Activated T-helper 1 cell treated with anti-CD3 and anti-CD28 coated beads, Interleukin-12 subunit alpha, Interleukin-12 subunit beta, Interleukin-2, Interleukin-4 antibody, amounts not matched to agents 30 ng/mL and 10 ng/mL and 1 ng/mL, durations not matched to agents 14 hours and 24 hours and 36 hours (primary cell): ENCODE results near the gene DDI2. TPM values are rescaled to one million over a fixed set of nuclear protein-coding genes. Genes with fewer than 3 reads are reported as not detected.

Source experiments
- DNase-seq: peaks from one replicate; pipeline ENCODE4 v3.0.0; 2021; ENCODE audit warnings: low spot score
- H3K27ac Mint-ChIP-seq: one replicate; pipeline ENCODE4 v1.8.0; 2021; ENCODE audit warnings: mild to moderate bottlenecking, mixed read lengths
- H3K27me3 Mint-ChIP-seq: one replicate; pipeline ENCODE4 v1.8.0; 2022; ENCODE audit warnings: mild to moderate bottlenecking, moderate library complexity, mixed read lengths; ENCODE audit not compliant: insufficient read depth
- H3K36me3 Mint-ChIP-seq: one replicate; pipeline ENCODE4 v1.8.0; 2021; ENCODE audit warnings: low read depth, mixed read lengths
- H3K4me1 Mint-ChIP-seq: one replicate; pipeline ENCODE4 v1.8.0; 2021; ENCODE audit warnings: low read depth, mixed read lengths
- H3K4me3 Mint-ChIP-seq: one replicate; pipeline ENCODE4 v1.8.0; 2021; ENCODE audit warnings: mild to moderate bottlenecking, moderate library complexity, mixed read lengths
- H3K9me3 Mint-ChIP-seq: one replicate; pipeline ENCODE4 v1.8.0; 2021; ENCODE audit warnings: mixed read lengths
- intact Hi-C: fragments of 100-400 bp; cut with micrococcal nuclease; formaldehyde crosslinking; loops from one replicate; pipeline ENCODE4 v1.15.1; 2024
- total RNA-seq: library from RNA; stranded (reverse); gene quantifications from 2 replicates; pipeline ENCODE4 v1.2.3, GENCODE V29; 2022

DDI2 gene
- total RNA-seq, 1 donor from 2014 or later, result 49.9 TPM

DNA sequence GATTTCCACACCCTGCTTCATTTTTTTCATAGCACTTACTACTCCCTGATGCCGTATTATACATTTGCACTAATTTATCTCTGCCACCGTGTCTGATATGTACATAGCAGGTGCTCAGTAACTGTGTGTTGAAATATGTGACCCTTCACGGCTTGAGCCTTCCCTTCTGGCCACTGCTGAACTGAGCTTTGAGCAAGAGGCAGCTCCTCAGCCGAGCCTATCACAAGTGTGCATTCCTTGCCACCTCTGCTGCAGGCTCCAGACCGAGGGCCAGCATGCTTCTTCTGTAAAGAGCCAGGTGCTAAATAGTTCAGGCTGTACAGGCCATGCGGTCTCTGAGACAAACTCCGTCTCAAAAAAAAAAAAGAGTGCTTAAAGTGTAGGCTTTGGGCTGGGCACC lies 89.5 kb downstream of the DDI2 start:
- Mint-ChIP-seq H3K4me1 (peaks cover 18% of the 10 kb centered on the region), H3K27me3 (no peaks in the 10 kb centered on the region), H3K4me3 (no peak overlapping the region), H3K27ac (peak overlapping the region; percentile 16), H3K9me3 (no peaks in the 10 kb centered on the region), H3K36me3 (peaks cover 16% of the 10 kb centered on the region)
- DNase-seq, result no peak
- intact Hi-C loops, result no loop called here

DNA sequence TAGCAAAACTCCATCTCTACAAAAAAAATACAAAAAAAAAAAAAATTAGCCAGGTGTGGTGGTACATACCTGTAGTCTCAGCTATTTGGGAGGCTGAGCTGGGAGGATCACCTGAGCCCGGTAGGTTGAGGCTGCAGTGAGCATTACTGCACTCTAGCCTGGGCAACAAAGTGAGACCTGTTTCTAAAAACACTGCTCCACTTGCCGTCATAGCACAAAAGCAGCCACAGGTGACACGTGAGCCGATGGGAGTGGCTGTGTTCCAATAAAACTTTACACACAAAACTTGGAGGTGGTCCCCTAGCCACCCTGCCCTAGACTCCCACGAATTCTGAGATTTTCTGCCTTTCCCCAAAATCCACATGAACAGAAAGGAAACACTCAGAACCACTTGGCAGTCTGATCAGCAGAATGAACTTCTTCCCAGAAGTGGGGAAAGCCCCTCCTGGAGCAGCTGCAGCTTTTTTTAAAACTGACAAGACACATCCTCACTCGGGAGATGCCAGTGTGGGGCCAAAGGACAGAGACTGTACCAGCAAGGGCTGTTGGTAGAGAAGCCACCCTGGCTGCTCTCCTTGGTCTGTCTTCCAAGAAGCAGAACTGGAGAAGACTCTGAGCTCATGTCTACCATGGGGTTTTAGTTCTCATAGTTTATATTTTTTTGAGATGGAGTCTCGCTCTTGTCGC lies 90.1 kb downstream of the DDI2 start:
- no peak overlapping the region for H3K27ac Mint-ChIP-seq
- no peaks in the 10 kb centered on the region for H3K27me3 Mint-ChIP-seq
- no peak overlapping the region for H3K4me3 Mint-ChIP-seq
- intact Hi-C loops, result no loop called here
- H3K36me3 Mint-ChIP-seq, result peaks cover 16% of the 10 kb centered on the region
- DNase-seq, result no peak
- peaks cover 18% of the 10 kb centered on the region for H3K4me1 Mint-ChIP-seq
- H3K9me3 Mint-ChIP-seq, result no peaks in the 10 kb centered on the region

DNA sequence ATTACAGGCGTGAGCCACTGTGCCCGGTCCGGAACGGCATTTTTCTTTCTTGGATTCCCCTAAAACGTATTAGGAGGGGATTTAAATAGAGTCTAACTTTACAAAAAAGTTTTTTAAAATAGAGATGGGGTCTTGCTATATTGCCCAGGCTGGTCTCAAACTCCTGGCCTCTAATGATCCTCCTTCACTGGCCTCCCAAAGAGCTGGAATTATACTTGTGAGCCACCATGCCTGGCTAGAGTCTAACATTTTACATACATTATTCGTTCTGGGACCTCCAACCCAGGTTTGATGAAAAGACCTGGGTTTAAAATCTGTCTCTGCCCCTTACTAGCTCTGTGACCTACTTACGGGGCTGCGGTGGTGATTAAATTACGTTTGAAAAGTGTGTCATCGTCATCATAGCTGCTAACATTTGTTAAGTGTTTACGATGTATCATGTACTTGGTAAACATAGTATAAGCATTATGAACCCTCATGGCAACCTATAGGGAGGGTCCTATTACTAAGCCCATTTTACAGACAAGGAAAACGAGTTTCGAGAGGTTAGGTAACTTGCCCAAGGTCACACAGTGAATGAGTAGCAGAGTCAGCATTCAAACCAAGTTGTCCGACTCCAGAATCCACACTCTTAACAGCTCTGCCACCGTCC lies 91.4 kb downstream of the DDI2 start:
- H3K9me3 Mint-ChIP-seq, result no peaks in the 10 kb centered on the region

DNA sequence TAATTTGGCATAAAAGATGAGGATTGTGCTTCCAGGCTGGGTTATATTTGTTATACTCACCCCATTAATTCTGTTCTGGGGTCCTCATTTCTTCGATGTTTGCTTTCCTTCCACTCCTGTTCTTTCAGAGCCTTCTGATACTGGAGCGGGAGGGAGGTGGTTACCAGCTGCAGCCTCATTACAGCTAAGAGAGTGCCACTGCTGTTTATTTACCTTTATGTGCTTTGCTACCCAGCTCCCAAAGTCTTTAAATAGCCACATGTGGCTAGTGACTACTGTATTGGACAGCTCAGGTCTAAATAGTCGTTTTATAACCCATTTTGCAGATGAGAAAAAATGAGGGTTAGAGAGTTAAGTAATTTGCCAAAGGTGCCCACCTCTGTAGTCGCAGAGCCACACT lies 92.0 kb downstream of the DDI2 start:
- H3K36me3 Mint-ChIP-seq, result peaks cover 13% of the 10 kb centered on the region
- no peak overlapping the region for H3K27ac Mint-ChIP-seq
- no peak overlapping the region for H3K4me3 Mint-ChIP-seq
- H3K9me3 Mint-ChIP-seq, result no peaks in the 10 kb centered on the region
- intact Hi-C loops, result no loop called here
- H3K4me1 Mint-ChIP-seq, result peaks cover 7% of the 10 kb centered on the region
- DNase-seq, result no peak
- no peaks in the 10 kb centered on the region for H3K27me3 Mint-ChIP-seq

More for the DNA sequence above, 91.4 kb downstream of the DDI2 start:
- intact Hi-C loops, result no loop called here
- no peak overlapping the region for H3K27ac Mint-ChIP-seq
- H3K36me3 Mint-ChIP-seq, result peaks cover 13% of the 10 kb centered on the region
- peaks cover 14% of the 10 kb centered on the region for H3K4me1 Mint-ChIP-seq
- DNase-seq, result no peak
- H3K4me3 Mint-ChIP-seq, result no peak overlapping the region
- H3K27me3 Mint-ChIP-seq, result no peaks in the 10 kb centered on the region

DNA sequence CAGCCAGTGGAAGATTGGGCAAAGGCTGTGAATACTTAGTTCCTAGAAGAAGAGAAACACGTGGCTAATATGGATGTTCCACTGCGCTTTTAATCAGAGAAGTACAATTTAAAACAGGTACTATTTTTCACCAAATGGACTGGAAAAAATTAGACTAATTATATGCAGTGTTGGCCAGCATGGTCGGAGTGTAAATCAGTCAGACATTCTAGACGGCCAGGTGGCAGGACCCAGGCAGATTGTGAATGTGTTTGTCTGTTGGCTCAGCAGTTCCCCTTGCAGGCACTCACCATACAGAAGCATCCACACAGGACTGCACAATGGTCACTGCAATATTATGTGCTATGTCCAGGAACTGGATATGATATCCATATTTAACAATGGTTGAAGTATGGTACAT lies 94.9 kb downstream of the DDI2 start:
- H3K4me1 Mint-ChIP-seq, result no peaks in the 10 kb centered on the region
- H3K36me3 Mint-ChIP-seq, result no peaks in the 10 kb centered on the region
- H3K4me3 Mint-ChIP-seq, result no peak overlapping the region
- no peaks in the 10 kb centered on the region for H3K27me3 Mint-ChIP-seq
- no peaks in the 10 kb centered on the region for H3K9me3 Mint-ChIP-seq
- intact Hi-C loops, result no loop called here
- no peak for DNase-seq
- no peak overlapping the region for H3K27ac Mint-ChIP-seq

DNA sequence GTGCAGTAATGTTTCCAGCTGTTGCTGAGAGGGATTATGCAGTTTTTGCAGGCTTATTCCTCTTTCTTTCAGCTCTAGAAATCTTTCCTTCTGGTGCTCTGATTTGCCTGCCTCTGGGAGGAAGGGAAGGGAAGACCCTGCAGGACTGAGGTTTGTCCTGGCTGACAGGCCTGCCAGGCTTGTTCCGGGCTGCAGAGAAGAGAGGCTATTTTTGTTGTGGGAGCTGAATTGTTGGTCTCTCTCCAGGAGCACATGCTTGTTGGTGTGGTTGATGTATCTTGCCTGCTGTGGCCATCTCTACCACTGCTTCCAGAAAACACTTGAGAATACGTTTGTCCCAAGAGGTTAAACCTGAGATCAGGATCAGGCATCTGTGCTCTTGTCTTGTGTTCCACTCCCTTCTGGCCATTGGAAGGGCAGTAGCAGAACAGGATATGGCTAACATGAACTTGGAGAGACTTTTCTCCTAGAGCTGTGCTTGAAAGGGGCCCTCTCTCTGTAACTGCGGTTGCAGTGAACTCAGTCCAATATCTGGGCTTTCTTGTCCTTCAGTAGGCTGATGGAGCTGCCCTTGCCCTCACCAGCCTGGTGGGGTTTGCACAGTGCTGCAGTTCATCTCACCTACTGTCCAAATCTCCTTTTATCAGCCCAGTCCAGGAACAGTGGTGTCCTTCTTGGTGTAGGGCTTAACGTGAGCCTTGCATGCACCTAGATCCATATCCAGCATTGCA lies 97.3 kb downstream of the DDI2 start:
- H3K36me3 Mint-ChIP-seq, result peaks cover 7% of the 10 kb centered on the region
- H3K27ac Mint-ChIP-seq, result peak overlapping the region; percentile 48
- no peaks in the 10 kb centered on the region for H3K4me1 Mint-ChIP-seq
- intact Hi-C loops, result no loop called here
- no peaks in the 10 kb centered on the region for H3K27me3 Mint-ChIP-seq
- DNase-seq, result no peak
- no peaks in the 10 kb centered on the region for H3K9me3 Mint-ChIP-seq
- no peak overlapping the region for H3K4me3 Mint-ChIP-seq

DNA sequence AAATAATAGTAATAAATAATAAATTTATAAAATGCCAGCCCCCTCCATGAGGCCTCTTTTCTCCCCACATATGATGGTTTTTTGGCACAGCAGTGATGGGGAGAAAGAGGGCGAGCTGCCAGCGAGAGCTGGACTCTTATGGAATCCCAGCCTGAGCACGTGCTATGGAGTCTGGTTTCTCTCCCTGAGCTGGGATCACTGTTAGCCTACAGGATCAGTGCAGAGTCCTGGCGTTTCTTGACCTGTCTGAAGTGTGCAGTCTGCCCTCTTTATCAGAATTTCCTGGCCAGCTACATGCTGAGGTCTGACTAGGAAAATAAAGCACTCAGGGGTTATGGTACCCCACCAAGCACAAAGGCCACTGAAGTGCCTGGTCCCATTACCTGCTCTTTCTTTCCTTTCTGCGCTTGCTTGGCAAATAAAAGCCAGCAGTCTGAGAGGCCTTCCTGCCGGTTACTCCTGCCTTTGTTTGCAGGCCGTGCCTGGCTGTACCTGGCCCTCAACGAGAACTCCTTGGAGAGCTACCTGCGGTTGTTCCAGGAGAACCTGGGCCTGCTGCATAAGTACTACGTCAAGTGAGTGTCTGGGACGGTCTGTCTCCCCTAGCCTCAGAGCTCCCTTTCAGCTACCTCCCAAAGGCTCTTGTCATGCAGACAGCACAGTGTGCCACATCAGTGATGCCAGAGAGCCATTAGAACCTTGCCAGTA lies 100.3 kb downstream of the DDI2 start:
- Mint-ChIP-seq H3K9me3 (no peaks in the 10 kb centered on the region), H3K36me3 (peaks cover 9% of the 10 kb centered on the region), H3K27me3 (no peaks in the 10 kb centered on the region), H3K27ac (no peak overlapping the region), H3K4me3 (no peak overlapping the region), H3K4me1 (no peaks in the 10 kb centered on the region)
- no peak for DNase-seq
- intact Hi-C loops, result no loop called here

DNA sequence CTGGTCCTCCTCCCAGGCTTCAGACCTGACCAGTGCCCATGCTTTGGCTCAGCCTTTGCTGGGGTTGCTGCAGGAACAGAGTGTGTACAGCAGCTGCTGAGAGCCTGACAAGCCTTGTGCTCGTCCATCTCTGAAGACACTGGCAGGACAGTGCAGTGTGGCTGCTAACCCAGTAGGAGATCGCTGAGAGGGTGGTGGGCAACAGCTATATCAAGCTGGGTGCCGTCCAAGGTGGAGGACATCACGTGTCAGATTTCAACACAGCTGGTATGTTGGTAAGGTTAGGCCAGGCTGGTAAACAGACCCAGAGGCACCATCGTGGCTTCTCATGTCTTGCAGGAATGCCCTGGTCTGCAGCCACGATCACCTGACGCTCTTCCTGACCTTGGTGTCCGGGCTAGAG lies 100.9 kb downstream of the DDI2 start:
- DNase-seq, result no peak
- no peak overlapping the region for H3K4me3 Mint-ChIP-seq
- H3K27me3 Mint-ChIP-seq, result no peaks in the 10 kb centered on the region
- peaks cover 12% of the 10 kb centered on the region for H3K36me3 Mint-ChIP-seq
- intact Hi-C loops, result no loop called here
- H3K4me1 Mint-ChIP-seq, result no peaks in the 10 kb centered on the region
- no peak overlapping the region for H3K27ac Mint-ChIP-seq
- H3K9me3 Mint-ChIP-seq, result no peaks in the 10 kb centered on the region

Other genes with a start within 250 kb of the DDI2 start
- 100 and 101 TPM in 2 replicates for gene EFHD2, start 207.6 kb upstream of the DDI2 start, total RNA-seq
- 0.29 and 0.57 TPM in 2 replicates for gene CTRC, start 179.0 kb upstream of the DDI2 start, total RNA-seq
- not detected in 2 replicates for gene CELA2A, start 160.7 kb upstream of the DDI2 start, total RNA-seq
- gene CELA2B, start 141.4 kb upstream of the DDI2 start, total RNA-seq, result not detected in 2 replicates
- gene CASP9, start 93.2 kb upstream of the DDI2 start, total RNA-seq, result 19.5 and 21.0 TPM in 2 replicates
- 18.8 and 19.8 TPM in 2 replicates for gene DNAJC16, start 90.6 kb upstream of the DDI2 start, total RNA-seq
- 34.4 and 34.5 TPM in 2 replicates for gene AGMAT, start 32.4 kb upstream of the DDI2 start, total RNA-seq
- 65.5 and 66.2 TPM in 2 replicates for gene PLEKHM2, start 66.9 kb downstream of the DDI2 start, total RNA-seq
- gene SLC25A34, start 118.8 kb downstream of the DDI2 start, total RNA-seq, result 1.1 and 1.8 TPM in 2 replicates
- gene TMEM82, start 125.0 kb downstream of the DDI2 start, total RNA-seq, result not detected in 2 replicates
- not detected in 2 replicates for gene FBLIM1, start 141.3 kb downstream of the DDI2 start, total RNA-seq
- 1.3 and 1.5 TPM in 2 replicates for gene UQCRHL, start 190.2 kb downstream of the DDI2 start, total RNA-seq
- gene SPEN, start 230.2 kb downstream of the DDI2 start, total RNA-seq, result 81.9 and 87.6 TPM in 2 replicates